Testis (tissue), 2 donors: Measurements from ENCODE around the gene NCAPD3.

ENCODE experiments used
- CTCF ChIP-seq, 3 experiments: fragments of 450-650 bp in 2 of 3; fragments of 200-600 bp in 1 of 3; sonication (generic) in 1 of 3; IDR thresholded peaks; one replicate each; pipeline ENCODE4 v1.5.1; 2016 to 2019; ENCODE audit warnings: antibody characterized with exemption in 3 of 3, mild to moderate bottlenecking in 2 of 3, moderate library complexity in 1 of 3
- POLR2A ChIP-seq: fragments of 450-650 bp; IDR thresholded peaks from one replicate; pipeline ENCODE4 v1.6.1; 2017; ENCODE audit warnings: antibody characterized with exemption, mild to moderate bottlenecking, moderate library complexity

GRCh38 chr11:134155946-134156865, 67.6 kb downstream of the NCAPD3 start:
- TF ChIP-seq POLR2A (no peak), CTCF (IDR thresholded peaks at IDR 0.05) (no peak)
